SH-SY5Y (cell line): ENCODE data around the gene LECT2.

Source experiments
- GATA2 ChIP-seq: IDR thresholded peaks from 2 replicates; pipeline ENCODE4 v1.6.1; 2011; ENCODE audit warnings: mild to moderate bottlenecking, low read depth, low read length
- GATA3 ChIP-seq: IDR thresholded peaks from 2 replicates; pipeline ENCODE4 v1.6.1; 2011; ENCODE audit warnings: low read depth, mild to moderate bottlenecking, low read length, moderate library complexity

The LECT2 gene

GRCh38 chr5:135930949-135931295 lies 23.9 kb downstream of the LECT2 start:
- TF ChIP-seq GATA2: no peak
- no peak for TF ChIP-seq GATA3

GRCh38 chr5:135930029-135930948 lies 24.5 kb downstream of the LECT2 start:
- TF ChIP-seq GATA2 (no peak), GATA3 (no peak)

GRCh38 chr5:135921388-135921787 lies 33.4 kb downstream of the LECT2 start:
- TF ChIP-seq GATA3: no peak

GRCh38 chr5:135920199-135920598 lies 34.6 kb downstream of the LECT2 start:
- TF ChIP-seq GATA3 (no peak), GATA2 (no peak)

GRCh38 chr5:135916638-135917263 lies 38.0 kb downstream of the LECT2 start:
- TF ChIP-seq GATA2 (no peak), GATA3 (no peak)

- TF ChIP-seq GATA3 (no peak), GATA2 (no peak)
These were observed 39.2 kb downstream of the LECT2 start for GRCh38 chr5:135915466-135916001.

GRCh38 chr5:135913713-135914626 lies 40.8 kb downstream of the LECT2 start:
- TF ChIP-seq GATA3 (no peak), GATA2 (no peak)

GRCh38 chr5:135905144-135905543 lies 49.6 kb downstream of the LECT2 start:
- TF ChIP-seq GATA3 (no peak), GATA2 (no peak)

GRCh38 chr5:135901633-135902032 lies 53.1 kb downstream of the LECT2 start:
- peak; percentile 11; the same call in 1 of the 2 replicates for TF ChIP-seq GATA2
- TF ChIP-seq GATA3: no peak

- TF ChIP-seq GATA3 (no peak), GATA2 (no peak)
These were observed 54.5 kb downstream of the LECT2 start for GRCh38 chr5:135900276-135900675.

GRCh38 chr5:135898651-135899050 lies 56.1 kb downstream of the LECT2 start:
- TF ChIP-seq GATA2 (no peak), GATA3 (no peak)
